ENCODE measurements around the gene MATN4.

GRCh38 chr20:45279992-45280391 lies 28.1 kb downstream of the MATN4 start:
- no peak for TF ChIP-seq REST (IDR thresholded peaks at IDR 0.05; ENCODE audit: borderline replicate concordance)
- TF ChIP-seq CTCF (IDR thresholded peaks at IDR 0.05; ENCODE audit: poor library complexity, severe bottlenecking): no peak
- no peak for TF ChIP-seq MXI1 (conservative IDR thresholded peaks at IDR 0.05; ENCODE audit: poor library complexity, severe bottlenecking)
